Mucosa of descending colon (tissue), 3 donors: ENCODE data around the gene TMEM219. TPM values are rescaled to one million over a fixed set of nuclear protein-coding genes. Genes with fewer than 3 reads are reported as not detected.
"Not testable (repeated sequence)": the region's sequence is repeated elsewhere in the genome, so short reads cannot be mapped to it uniquely, and the experiment has no call there.

ENCODE experiments used
- ATAC-seq: fragments of 200-7000 bp; cut with Tn5 transposase; one replicate; pipeline ENCODE4 v1.9.1; 2020; ENCODE audit warnings: mild to moderate bottlenecking, moderate library complexity
- DNase-seq, 3 donors: peaks; one replicate each; pipeline ENCODE4 v3.0.0-alpha.2; 2020
- H3K36me3 ChIP-seq: fragments of 200-600 bp; one replicate; pipeline ENCODE4 v1.8.0; 2021; ENCODE audit warnings: low read depth, mild to moderate bottlenecking
- H3K4me1 ChIP-seq: fragments of 200-600 bp; one replicate; pipeline ENCODE4 v1.8.0; 2021; ENCODE audit warnings: low read depth, mild to moderate bottlenecking
- H3K4me3 ChIP-seq: fragments of 200-600 bp; one replicate; pipeline ENCODE4 v1.8.0; 2021; ENCODE audit warnings: mild to moderate bottlenecking
- H3K9me3 ChIP-seq: fragments of 200-600 bp; one replicate; pipeline ENCODE4 v1.8.0; 2021; ENCODE audit warnings: mild to moderate bottlenecking
- CTCF ChIP-seq: fragments of 200-600 bp; IDR thresholded peaks from one replicate; pipeline ENCODE4 v1.8.0; 2022; ENCODE audit warnings: antibody characterized with exemption, mild to moderate bottlenecking
- intact Hi-C, 2 donors: fragments of 100-400 bp; cut with DNase I in 1 of 2; cut with micrococcal nuclease in 1 of 2; formaldehyde crosslinking; loops; one replicate each; pipeline versions ENCODE4 v1.11.0 to v1.11.1; 2022; cut with DNase I, micrococcal nuclease
- total RNA-seq, 3 donors: library from RNA; stranded (reverse); fragmentation: NEBNext Ultra II Directional in 2 of 3; extraction: Animal tissue kit (Norgen Biotek cat#: 25700) in 2 of 3; gene quantifications; one replicate each; pipeline versions ENCODE4 v1.2.1 to v1.2.4, GENCODE V29; 2021 to 2023
- donor health status: DM: no; HTN: no; CAD: no; lungs with moderate emphysema.
- donor health status: DM: no; HTN: no; CAD: no.
- donor health status: DM: no; HTN: yes; CAD: no.

TMEM219 gene
- total RNA-seq, 3 donors from 2014 or later = 116 to 209 (median 130) TPM

GRCh38 chr16:30016555-30017276 is 54.8 kb downstream of the TMEM219 start:
- DNase-seq (no peak), ATAC-seq (no peak)
- H3K9me3 ChIP-seq = no peaks in the 10 kb centered on the region
- no peaks in the 10 kb centered on the region for H3K36me3 ChIP-seq
- intact Hi-C loops = no loop called here
- TF ChIP-seq CTCF = no peak
- H3K4me1 ChIP-seq = peaks cover 5% of the 10 kb centered on the region
- H3K4me3 ChIP-seq = no peak overlapping the region

- DNase-seq = no peak
- H3K36me3 ChIP-seq = no peaks in the 10 kb centered on the region
- H3K4me3 ChIP-seq = no peak overlapping the region
- peaks cover 4% of the 10 kb centered on the region for H3K4me1 ChIP-seq
- intact Hi-C loops = no loop called here
- no peak for TF ChIP-seq CTCF
- no peak for ATAC-seq
- no peaks in the 10 kb centered on the region for H3K9me3 ChIP-seq
Observed at GRCh38 chr16:30017277-30017656, 55.4 kb downstream of the TMEM219 start.

- H3K36me3 ChIP-seq, H3K9me3 ChIP-seq, intact Hi-C loops, H3K4me3 ChIP-seq, ATAC-seq, H3K4me1 ChIP-seq, DNase-seq: not testable (repeated sequence)
Observed at GRCh38 chr16:30017937-30018336, 56.1 kb downstream of the TMEM219 start.

GRCh38 chr16:30018731-30019158 is 56.9 kb downstream of the TMEM219 start:
- no peak for TF ChIP-seq CTCF
- Histone ChIP-seq H3K4me1 (peaks cover 4% of the 10 kb centered on the region), H3K4me3 (no peak overlapping the region), H3K36me3 (no peaks in the 10 kb centered on the region), H3K9me3 (no peaks in the 10 kb centered on the region)
- ATAC-seq = no peak
- DNase-seq = no peak
- intact Hi-C loops = no loop called here

Other genes with a start within 250 kb of the TMEM219 start
- 1 to 10 TPM; 1.6 to 3.4 (median 1.7) TPM for gene C16orf54, start 216.1 kb upstream of the TMEM219 start, total RNA-seq
- gene ZG16, start 183.8 kb upstream of the TMEM219 start, total RNA-seq = 100 to 1,000 TPM; 196 to 671 (median 551) TPM
- gene KIF22, start 171.3 kb upstream of the TMEM219 start, total RNA-seq = 10 to 100 TPM; 24.7 to 56.2 (median 53.0) TPM
- gene MAZ, start 155.6 kb upstream of the TMEM219 start, total RNA-seq = 100 to 1,000 TPM; 224 to 415 (median 225) TPM
- 10 to 100 TPM in 1 of 3 donors, under 1 TPM in 2; 0.81 to 15.2 (median 0.94) TPM for gene PRRT2, start 149.9 kb upstream of the TMEM219 start, total RNA-seq
- 10 to 100 TPM; 15.6 to 25.1 (median 20.5) TPM for gene PAGR1, start 145.9 kb upstream of the TMEM219 start, total RNA-seq
- 100 to 1,000 TPM; 307 to 552 (median 529) TPM for gene MVP, start 141.6 kb upstream of the TMEM219 start, total RNA-seq
- gene CDIPT, start 98.9 kb upstream of the TMEM219 start, total RNA-seq = 100 to 1,000 TPM in 1 of 3 donors, 10 to 100 TPM in 2; 53.1 to 102 (median 90.5) TPM
- 1 to 10 TPM; 6.1 to 9.6 (median 7.0) TPM for gene SEZ6L2, start 62.5 kb upstream of the TMEM219 start, total RNA-seq
- gene ASPHD1, start 61.6 kb upstream of the TMEM219 start, total RNA-seq = 1 to 10 TPM; 1.6 to 1.9 (median 1.8) TPM
- gene KCTD13, start 35.9 kb upstream of the TMEM219 start, total RNA-seq = 10 to 100 TPM; 22.2 to 25.8 (median 22.9) TPM
- gene TAOK2, start 11.8 kb downstream of the TMEM219 start, total RNA-seq = 10 to 100 TPM; 46.6 to 53.4 (median 50.5) TPM
- gene HIRIP3, start 33.5 kb downstream of the TMEM219 start, total RNA-seq = 10 to 100 TPM; 11.3 to 21.3 (median 11.9) TPM
- 10 to 100 TPM; 71.2 to 79.5 (median 78.4) TPM for gene INO80E, start 34.2 kb downstream of the TMEM219 start, total RNA-seq
- gene DOC2A, start 48.9 kb downstream of the TMEM219 start, total RNA-seq = 10 to 100 TPM in 1 of 3 donors, 1 to 10 TPM in 2; 5.2 to 16.8 (median 7.5) TPM
- not detected for gene C16orf92, start 61.1 kb downstream of the TMEM219 start, total RNA-seq
- under 1 TPM in 2 of 3 donors, not detected in 1; 0.38 to 0.46 TPM for gene TLCD3B, start 69.2 kb downstream of the TMEM219 start, total RNA-seq
- gene ALDOA, start 103.7 kb downstream of the TMEM219 start, total RNA-seq = 1,000 to 10,000 TPM; 1,235 to 2,016 (median 1,778) TPM
- gene PPP4C, start 113.9 kb downstream of the TMEM219 start, total RNA-seq = 100 to 1,000 TPM in 2 of 3 donors, 10 to 100 TPM in 1; 71.7 to 109 (median 102) TPM
- 1 to 10 TPM in 1 of 3 donors, under 1 TPM in 2; 0.63 to 1.9 (median 0.90) TPM for gene TBX6, start 129.8 kb downstream of the TMEM219 start, total RNA-seq
- 10 to 100 TPM; 30.5 to 78.4 (median 69.3) TPM for gene YPEL3, start 134.1 kb downstream of the TMEM219 start, total RNA-seq
- gene GDPD3, start 151.5 kb downstream of the TMEM219 start, total RNA-seq = 10 to 100 TPM; 29.6 to 75.3 (median 51.7) TPM
- gene MAPK3, start 161.1 kb downstream of the TMEM219 start, total RNA-seq = 100 to 1,000 TPM; 200 to 378 (median 285) TPM
- 10 to 100 TPM; 24.2 to 42.0 (median 25.2) TPM for gene CORO1A, start 221.5 kb downstream of the TMEM219 start, total RNA-seq
- gene BOLA2B, start 231.6 kb downstream of the TMEM219 start, total RNA-seq = 100 to 1,000 TPM in 2 of 3 donors, 10 to 100 TPM in 1; 67.8 to 187 (median 152) TPM
- gene SLX1A, start 231.8 kb downstream of the TMEM219 start, total RNA-seq = 100 to 1,000 TPM in 1 of 3 donors, 10 to 100 TPM in 2; 52.8 to 100 (median 68.0) TPM
- 10 to 100 TPM; 37.1 to 96.5 (median 66.7) TPM for gene SULT1A3, start 237.2 kb downstream of the TMEM219 start, total RNA-seq